ENCODE results near the gene AKAP12.
A peak's percentile ranks its signal among the peaks of the same experiment; 100 is the strongest.

The AKAP12 gene

DNA sequence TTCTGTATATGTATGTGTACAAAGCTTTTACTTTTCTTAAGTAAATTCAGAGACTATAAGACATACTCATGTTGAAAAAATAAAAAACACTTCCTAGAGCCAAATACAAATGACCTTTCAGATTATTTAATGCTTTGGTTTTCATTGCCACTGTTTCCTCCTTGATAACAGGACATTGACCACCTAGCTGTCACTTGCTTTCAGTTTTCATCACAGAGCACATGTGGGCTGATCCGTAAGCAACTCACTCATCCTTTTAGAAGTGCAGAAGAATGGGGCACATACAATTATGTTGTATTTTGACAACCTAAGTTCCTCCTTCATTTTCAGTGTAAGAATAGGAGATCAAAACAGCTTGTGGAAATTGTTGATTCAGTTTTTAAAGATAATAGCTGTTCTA is 145.4 kb downstream of the AKAP12 start:
- no peak for DNase-seq

- no peak for DNase-seq
Observed at GRCh38 chr6:151387175-151387970, 147.6 kb downstream of the AKAP12 start.

DNA sequence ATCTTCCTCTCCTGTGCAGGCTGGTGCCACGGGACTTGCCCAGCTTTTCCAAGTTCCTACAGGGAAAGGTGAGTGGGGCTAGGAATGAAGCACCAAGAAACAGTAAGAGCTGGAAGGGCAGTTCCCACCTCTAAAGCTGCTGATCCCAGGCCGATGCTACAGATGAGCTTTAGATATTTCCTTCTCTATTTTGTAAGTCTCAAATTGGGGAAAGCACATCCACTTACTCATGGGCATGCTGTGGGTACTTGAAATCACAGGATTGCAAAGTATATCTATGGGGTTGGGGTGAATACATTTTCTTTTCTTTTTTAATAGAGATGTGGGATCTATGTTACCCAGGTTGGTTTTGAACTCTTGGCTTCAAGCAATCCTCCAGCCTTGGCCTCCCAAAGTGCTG is 148.5 kb downstream of the AKAP12 start:
- DNase-seq: no peak

DNA sequence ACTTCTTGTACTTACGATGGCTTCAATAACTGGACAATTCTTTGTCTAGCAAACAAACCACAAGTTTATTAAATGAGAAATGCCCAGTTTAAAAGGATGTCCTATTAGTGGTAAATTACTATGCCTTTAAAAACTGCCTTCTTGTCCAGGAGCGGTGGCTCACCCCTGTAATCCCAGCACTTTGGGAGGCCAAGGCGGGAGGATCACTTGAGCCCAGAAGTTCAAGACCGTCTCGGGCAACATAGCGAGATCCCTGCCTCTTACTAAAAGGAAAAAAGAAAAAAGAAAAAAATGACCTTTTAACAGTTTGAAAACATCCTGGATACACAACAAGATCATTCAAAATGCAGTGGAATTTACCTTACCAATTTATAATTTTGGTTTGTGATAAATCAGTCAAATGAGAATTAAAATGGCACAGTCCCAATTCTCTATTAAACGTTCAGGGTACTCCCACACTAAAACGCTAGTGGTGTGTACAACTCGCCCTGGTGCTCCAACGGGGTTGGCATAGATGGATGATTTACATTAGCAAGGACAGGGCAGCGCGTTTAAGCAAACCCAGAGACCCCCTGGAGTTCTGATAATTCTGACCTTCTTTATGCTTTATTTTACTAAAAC is 149.3 kb downstream of the AKAP12 start:
- no peak for DNase-seq

GRCh38 chr6:151389618-151390275 is 150.0 kb downstream of the AKAP12 start:
- DNase-seq: peak; percentile 37 to 51

DNA sequence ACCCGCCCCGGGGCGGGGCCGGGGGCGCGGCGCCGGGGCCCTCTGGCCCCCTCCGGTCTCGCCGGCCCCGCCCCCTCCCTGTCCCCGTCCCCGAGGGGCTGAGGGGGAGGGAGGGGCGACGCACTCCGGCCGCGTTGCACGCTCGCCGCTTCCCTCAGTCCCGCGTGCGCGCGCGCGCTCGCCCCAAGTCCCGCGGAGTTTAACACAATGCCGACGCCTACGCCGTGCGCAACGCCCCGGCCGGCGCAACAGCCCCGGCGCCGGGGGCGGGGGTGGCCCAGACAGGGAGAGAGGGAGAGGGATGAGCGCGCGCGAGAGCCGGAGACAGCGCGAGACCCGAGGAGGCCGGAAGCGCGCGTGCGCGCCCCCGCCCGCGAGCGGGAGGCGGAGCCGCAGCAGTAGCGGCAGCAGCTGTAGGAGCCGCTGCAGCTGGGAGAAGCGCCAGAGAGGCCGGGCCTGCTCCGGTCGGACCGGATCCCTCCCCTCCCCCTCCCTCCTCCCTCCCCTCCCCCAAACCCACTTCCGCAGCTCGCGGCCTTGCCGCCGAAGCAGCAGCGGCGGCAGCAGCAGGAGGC is 150.6 kb downstream of the AKAP12 start:
- DNase-seq: peak; percentile 96 to 97

DNA sequence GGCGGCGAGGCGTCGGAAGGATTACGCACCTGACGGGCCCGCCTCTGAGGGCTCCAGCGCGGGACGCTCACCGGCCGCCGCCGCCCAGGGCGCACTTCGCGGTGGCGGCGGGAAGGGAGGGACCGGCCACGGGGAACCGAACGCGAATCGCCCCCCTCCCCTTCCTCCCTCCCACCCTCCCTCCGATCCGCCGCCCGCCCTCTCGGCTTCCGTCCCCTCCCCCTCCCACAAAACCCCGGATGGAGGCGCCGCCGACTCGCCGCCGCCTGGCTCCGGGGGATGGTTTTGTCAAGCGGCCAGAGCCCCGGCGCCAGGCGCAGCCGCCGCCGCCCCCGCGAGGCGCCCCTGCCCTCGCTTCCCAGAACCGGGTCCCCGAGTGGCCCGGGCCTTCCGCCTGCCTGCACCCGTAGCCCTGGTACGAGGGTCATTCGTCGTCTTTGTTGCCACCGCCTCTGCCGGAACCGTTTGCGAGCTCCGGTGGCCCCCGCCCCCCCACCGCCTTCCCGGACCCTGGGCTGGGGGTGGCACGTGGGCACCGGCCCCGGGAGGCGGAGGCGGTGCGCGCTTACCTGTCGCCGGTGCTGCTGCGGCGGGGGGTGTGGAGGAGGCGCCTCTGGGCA is 151.2 kb downstream of the AKAP12 start:
- DNase-seq: peak; percentile 80 to 81

DNA sequence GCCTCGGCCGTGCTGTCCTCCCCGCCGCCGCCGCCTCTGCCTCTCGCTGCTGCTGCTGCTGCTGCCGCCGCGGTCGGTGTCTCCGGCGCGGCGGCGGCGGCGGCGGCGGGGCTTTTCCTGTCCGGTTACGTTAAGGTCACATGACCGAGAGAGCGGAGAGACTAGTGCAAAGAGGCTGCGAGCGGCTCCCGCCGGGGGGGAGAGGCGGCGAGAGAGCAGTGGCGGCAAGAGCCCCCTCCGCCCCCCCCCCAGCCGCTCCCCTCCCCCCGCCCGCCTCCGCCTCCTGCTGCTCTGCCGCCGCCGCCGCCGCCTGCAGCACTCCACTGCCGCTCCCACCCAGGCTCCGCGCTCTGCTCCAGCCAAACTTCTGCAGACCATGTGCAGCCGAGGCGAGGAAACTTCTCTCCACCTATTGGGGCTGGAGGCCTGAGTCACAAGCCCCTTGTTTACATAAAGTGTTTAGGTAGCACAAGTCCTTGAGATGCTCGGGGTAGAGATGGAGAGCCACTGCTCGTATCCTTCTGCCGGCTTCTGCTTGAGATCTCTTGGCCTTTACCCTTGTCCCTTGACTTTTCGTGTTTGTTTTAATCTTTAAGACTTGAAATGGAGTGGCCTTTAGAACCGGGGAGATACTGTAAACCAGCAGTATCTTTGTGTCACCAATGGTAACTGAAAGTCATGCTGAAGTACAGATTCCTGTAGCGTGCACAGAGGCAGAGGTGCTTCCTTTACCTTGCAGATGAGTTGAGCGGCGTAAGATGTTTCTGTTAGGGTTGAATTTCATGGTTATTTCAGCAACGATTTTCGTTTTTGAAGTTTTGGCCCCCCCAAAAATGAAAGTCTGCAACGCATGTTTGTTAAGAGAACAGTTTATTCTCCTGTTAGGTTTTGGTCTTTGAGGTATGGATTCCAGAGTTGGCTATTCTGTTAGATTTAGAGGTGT is 152.0 kb downstream of the AKAP12 start, which contains the start of gene ZBTB2:
TSS of gene ZBTB2 (minus strand) at position 89 of the 943 bp plus-strand sequence. CDS start 17,922 bp downstream, outside the sequence.
- peak; percentile 55 to 65 for DNase-seq

DNA sequence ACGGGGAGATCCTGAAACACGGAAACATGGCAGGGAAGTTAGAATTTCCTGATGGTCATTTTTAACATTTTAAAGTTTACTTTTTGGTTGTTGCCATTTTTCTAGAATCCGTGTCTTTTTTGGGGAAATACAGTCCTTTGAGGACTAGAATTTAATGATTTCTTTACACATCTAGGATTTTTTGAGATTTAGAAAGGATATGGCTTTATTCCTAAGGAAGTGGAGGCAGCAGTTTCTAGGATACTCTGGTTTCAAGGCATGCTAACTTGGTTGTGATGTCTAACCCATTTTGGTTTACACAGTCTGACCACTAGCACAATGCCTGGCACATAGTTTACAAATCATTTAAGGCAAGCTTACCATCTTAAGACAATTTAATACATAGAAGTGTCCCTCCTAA is 152.7 kb downstream of the AKAP12 start:
- DNase-seq: no peak

DNA sequence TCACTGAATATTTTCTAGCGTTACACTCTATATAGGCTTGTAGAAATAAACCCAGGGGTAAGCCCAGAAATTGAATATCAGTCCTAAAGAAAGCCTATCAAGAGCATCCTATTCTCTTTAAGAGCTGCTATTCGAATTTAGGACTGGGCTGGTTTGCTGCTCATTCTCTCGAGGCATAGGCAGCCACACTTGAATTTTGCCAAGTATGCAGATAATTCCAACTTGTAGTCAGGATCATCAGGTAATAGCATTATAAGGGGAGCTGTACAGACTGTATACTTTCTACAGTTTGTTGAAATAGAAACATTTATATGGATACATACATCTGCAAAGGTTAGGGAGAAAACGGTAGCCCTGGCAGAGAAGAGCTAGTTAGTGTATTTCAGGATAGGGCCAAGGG is 153.6 kb downstream of the AKAP12 start:
- DNase-seq: no peak

DNA sequence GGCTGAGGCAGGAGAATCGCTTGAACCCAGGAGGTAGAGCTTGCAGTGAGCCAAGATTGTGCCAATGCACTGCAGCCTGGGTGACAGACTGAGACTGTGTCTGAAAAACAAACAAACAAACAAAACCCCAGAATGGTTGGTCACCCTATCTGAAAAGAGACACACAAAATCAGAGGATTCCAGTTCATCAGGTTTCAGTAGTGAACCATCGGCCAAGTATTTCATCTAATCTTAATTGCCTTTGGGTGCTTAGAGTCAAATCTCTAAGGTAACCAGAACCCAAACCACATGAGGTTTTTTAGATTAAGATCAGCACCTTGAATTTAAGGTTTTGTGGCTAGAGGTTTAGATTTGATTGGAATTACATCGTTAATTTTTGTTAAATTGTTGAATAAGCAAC is 159.9 kb downstream of the AKAP12 start:
- no peak for DNase-seq

DNA sequence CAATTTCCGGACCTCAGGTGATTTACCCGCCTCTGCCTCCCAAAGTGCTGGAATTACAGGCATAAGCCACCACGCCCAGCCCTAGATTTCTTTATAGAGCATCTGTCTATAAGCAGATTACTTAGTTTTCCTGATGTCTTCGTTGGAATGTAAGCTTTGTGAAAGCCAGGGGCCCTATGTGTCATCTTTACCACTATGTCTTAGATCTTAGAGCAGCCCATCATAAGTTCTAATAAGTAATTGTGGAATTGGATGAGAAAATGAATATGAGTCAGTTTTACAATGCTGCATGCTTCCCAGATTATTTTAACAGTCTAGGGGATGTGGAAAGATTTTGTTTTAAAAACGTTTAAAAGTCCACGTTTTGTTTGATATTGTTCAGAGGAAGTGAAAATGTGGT is 160.7 kb downstream of the AKAP12 start:
- DNase-seq: no peak

- DNase-seq: no peak
Observed at GRCh38 chr6:151402228-151402627, 162.5 kb downstream of the AKAP12 start.

- DNase-seq: no peak
Observed at GRCh38 chr6:151403919-151404308, 164.1 kb downstream of the AKAP12 start.

All from activated CD4-positive, alpha-beta T cell treated with anti-CD3 and anti-CD28 coated beads, Interleukin-2, amount 50 U/mL, for 48 hours (primary cell).